Chondrocyte (in vitro differentiated cells): Measurements from ENCODE around the gene RAB23. TPM values are rescaled to one million over a fixed set of nuclear protein-coding genes. Genes with fewer than 3 reads are reported as not detected.
A peak's percentile ranks its signal among the peaks of the same experiment; 100 is the strongest.

Experiments
- DNase-seq: peaks from one replicate; pipeline ENCODE4 v3.0.0; 2021; ENCODE audit warnings: mixed read lengths, low spot score
- H3K27ac Mint-ChIP-seq: one replicate; pipeline ENCODE4 v1.8.0; 2021; ENCODE audit warnings: mild to moderate bottlenecking, moderate library complexity, mixed read lengths; ENCODE audit not compliant: unreplicated experiment
- H3K27me3 Mint-ChIP-seq: 2 replicates; pipeline ENCODE4 v1.8.0; 2021; ENCODE audit warnings: low read depth, mixed read lengths
- H3K36me3 Mint-ChIP-seq: 2 replicates; pipeline ENCODE4 v1.8.0; 2021; ENCODE audit warnings: low read depth, mixed read lengths
- H3K4me1 Mint-ChIP-seq: 2 replicates; pipeline ENCODE4 v1.8.0; 2021; ENCODE audit warnings: low read depth, mild to moderate bottlenecking, mixed read lengths
- H3K4me3 Mint-ChIP-seq: one replicate; pipeline ENCODE4 v1.8.0; 2021; ENCODE audit warnings: mild to moderate bottlenecking, moderate library complexity, mixed read lengths; ENCODE audit not compliant: unreplicated experiment
- H3K9me3 Mint-ChIP-seq: 2 replicates; pipeline ENCODE4 v1.8.0; 2021; ENCODE audit warnings: low read depth, mixed read lengths
- CTCF ChIP-seq: fragments of 200-600 bp; sonication (generic); IDR thresholded peaks from 2 replicates; pipeline ENCODE4 v1.5.0; 2021; ENCODE audit warnings: antibody characterized with exemption, mild to moderate bottlenecking, moderate library complexity
- total RNA-seq: library from RNA; stranded (reverse); gene quantifications from 3 replicates; pipeline ENCODE4 v1.2.1, GENCODE V29; 2021

The RAB23 gene
- total RNA-seq, 1 donor from 2014 or later: 79.4 TPM

GRCh38 chr6:57209030-57209429 is 13.1 kb downstream of the RAB23 start:
- H3K27ac Mint-ChIP-seq: no peak overlapping the region
- no peak overlapping the region for H3K4me3 Mint-ChIP-seq
- H3K27me3 Mint-ChIP-seq: no peaks in the 10 kb centered on the region
- DNase-seq: no peak
- no peak for TF ChIP-seq CTCF
- peaks cover 71% of the 10 kb centered on the region for H3K4me1 Mint-ChIP-seq
- H3K36me3 Mint-ChIP-seq: peaks cover 14% of the 10 kb centered on the region
- H3K9me3 Mint-ChIP-seq: no peaks in the 10 kb centered on the region

- peaks cover 14% of the 10 kb centered on the region for H3K36me3 Mint-ChIP-seq
- H3K4me3 Mint-ChIP-seq: no peak overlapping the region
- peaks cover 60% of the 10 kb centered on the region for H3K4me1 Mint-ChIP-seq
- no peak for TF ChIP-seq CTCF
- DNase-seq: no peak
- H3K27ac Mint-ChIP-seq: no peak overlapping the region
- H3K9me3 Mint-ChIP-seq: no peaks in the 10 kb centered on the region
- H3K27me3 Mint-ChIP-seq: no peaks in the 10 kb centered on the region
Observed at GRCh38 chr6:57207872-57208271, 14.2 kb downstream of the RAB23 start.

GRCh38 chr6:57207141-57207540 is 15.0 kb downstream of the RAB23 start:
- DNase-seq: no peak
- H3K27ac Mint-ChIP-seq: no peak overlapping the region
- H3K4me1 Mint-ChIP-seq: peaks cover 60% of the 10 kb centered on the region
- H3K4me3 Mint-ChIP-seq: no peak overlapping the region
- H3K27me3 Mint-ChIP-seq: no peaks in the 10 kb centered on the region
- TF ChIP-seq CTCF: no peak
- H3K36me3 Mint-ChIP-seq: peaks cover 14% of the 10 kb centered on the region
- H3K9me3 Mint-ChIP-seq: no peaks in the 10 kb centered on the region

- Mint-ChIP-seq H3K4me3 (no peak overlapping the region), H3K36me3 (peaks cover 14% of the 10 kb centered on the region)
- TF ChIP-seq CTCF: no peak
Observed at GRCh38 chr6:57205550-57206328, 16.4 kb downstream of the RAB23 start.

GRCh38 chr6:57201718-57202117 is 20.4 kb downstream of the RAB23 start:
- Mint-ChIP-seq H3K27ac (no peak overlapping the region), H3K9me3 (no peaks in the 10 kb centered on the region), H3K4me3 (no peak overlapping the region), H3K4me1 (peaks cover 46% of the 10 kb centered on the region), H3K36me3 (peaks cover 14% of the 10 kb centered on the region), H3K27me3 (no peaks in the 10 kb centered on the region)
- DNase-seq: no peak
- no peak for TF ChIP-seq CTCF

More at GRCh38 chr6:57205550-57206328, 16.4 kb downstream of the RAB23 start:
- Mint-ChIP-seq H3K27ac (peak overlapping the region; percentile 76), H3K4me1 (peaks cover 57% of the 10 kb centered on the region), H3K27me3 (no peaks in the 10 kb centered on the region), H3K9me3 (no peaks in the 10 kb centered on the region)
- no peak for DNase-seq
